Activated CD8-positive, alpha-beta T cell treated with anti-CD3 and anti-CD28 coated beads, Interleukin-2, amount 10 ng/mL, durations not matched to agents 7 days and 5 days (primary cell): ENCODE results near the gene PLD4. TPM values are rescaled to one million over a fixed set of nuclear protein-coding genes. Genes with fewer than 3 reads are reported as not detected.
A peak's percentile ranks its signal among the peaks of the same experiment; 100 is the strongest.

ENCODE experiments used
- ATAC-seq: fragments of 150-1000 bp; cut with Tn5 transposase; one replicate; pipeline ENCODE4 v1.10.0; 2021; ENCODE audit warnings: moderate library complexity
- CTCF ChIA-PET: fragments of 350-600 bp; sonication (Branson Sonifier 250); formaldehyde crosslinking; loops from one replicate; lab custom pipeline; 2021; ENCODE audit warnings: antibody characterized with exemption; lab: Charles Lee
- POLR2A ChIA-PET: fragments of 350-600 bp; sonication (Branson Sonifier 250); formaldehyde crosslinking; loops from one replicate; lab custom pipeline; 2021; ENCODE audit warnings: antibody characterized with exemption; lab: Charles Lee
- DNase-seq: peaks from one replicate; pipeline ENCODE4 v3.0.0-alpha.2; 2020
- H3K27ac Mint-ChIP-seq: one replicate; pipeline ENCODE4 v1.8.0; 2021; ENCODE audit warnings: mild to moderate bottlenecking, mixed read lengths
- H3K27me3 Mint-ChIP-seq: one replicate; pipeline ENCODE4 v1.8.0; 2021; ENCODE audit warnings: low read depth, mixed read lengths
- H3K36me3 Mint-ChIP-seq: one replicate; pipeline ENCODE4 v1.8.0; 2021; ENCODE audit warnings: low read depth, mixed read lengths
- H3K4me1 Mint-ChIP-seq: one replicate; pipeline ENCODE4 v1.8.0; 2021; ENCODE audit warnings: low read depth, mixed read lengths
- H3K4me3 Mint-ChIP-seq: one replicate; pipeline ENCODE4 v1.8.0; 2021; ENCODE audit warnings: mild to moderate bottlenecking, mixed read lengths
- H3K9me3 Mint-ChIP-seq: one replicate; pipeline ENCODE4 v1.8.0; 2022; ENCODE audit warnings: mixed read lengths; ENCODE audit not compliant: insufficient read depth
- total RNA-seq, 2 experiments: library from RNA; stranded (reverse); gene quantifications; one replicate each; pipeline ENCODE4 v1.2.3, GENCODE V29; 2021

Gene PLD4, protein sequence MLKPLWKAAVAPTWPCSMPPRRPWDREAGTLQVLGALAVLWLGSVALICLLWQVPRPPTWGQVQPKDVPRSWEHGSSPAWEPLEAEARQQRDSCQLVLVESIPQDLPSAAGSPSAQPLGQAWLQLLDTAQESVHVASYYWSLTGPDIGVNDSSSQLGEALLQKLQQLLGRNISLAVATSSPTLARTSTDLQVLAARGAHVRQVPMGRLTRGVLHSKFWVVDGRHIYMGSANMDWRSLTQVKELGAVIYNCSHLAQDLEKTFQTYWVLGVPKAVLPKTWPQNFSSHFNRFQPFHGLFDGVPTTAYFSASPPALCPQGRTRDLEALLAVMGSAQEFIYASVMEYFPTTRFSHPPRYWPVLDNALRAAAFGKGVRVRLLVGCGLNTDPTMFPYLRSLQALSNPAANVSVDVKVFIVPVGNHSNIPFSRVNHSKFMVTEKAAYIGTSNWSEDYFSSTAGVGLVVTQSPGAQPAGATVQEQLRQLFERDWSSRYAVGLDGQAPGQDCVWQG
- total RNA-seq, result not detected

DNA sequence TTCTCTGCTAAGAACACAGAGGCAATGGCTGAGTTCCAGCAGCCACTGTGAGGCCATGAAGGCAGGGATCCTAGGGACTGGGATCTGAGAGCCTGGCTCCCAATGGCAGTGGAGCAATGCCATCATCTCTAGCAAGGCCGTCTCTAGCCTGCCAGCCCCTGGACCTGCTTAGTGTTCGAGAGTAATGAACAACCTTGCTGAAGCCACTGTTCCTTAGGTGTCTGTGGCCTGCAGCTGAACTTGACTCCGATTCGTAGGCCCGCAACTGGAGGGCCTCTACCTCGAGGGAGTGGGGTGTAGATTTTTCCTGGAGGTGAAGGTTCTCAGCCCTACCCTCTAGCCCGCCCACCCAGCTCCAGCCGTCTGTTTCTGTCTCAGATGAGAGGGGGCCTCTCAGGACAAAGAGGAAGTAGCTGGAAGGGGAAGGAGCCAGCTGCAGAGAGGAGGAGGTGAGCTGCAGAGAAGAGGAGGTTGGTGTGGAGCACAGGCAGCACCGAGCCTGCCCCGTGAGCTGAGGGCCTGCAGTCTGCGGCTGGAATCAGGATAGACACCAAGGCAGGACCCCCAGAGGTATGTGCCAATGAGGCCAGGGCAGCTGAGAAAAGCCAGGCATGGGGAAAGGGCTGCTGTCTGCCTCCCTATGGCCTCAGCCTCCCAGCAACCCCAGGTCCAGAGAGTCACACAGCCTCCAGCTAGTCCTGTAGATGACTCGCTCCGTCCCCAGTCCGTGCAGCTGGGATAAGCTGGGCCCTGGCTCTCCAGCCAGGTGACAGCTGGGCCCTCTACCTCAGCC lies at the start of gene PLD4:
Gene PLD4 (plus strand): TSS at position 459 of the 793 bp plus-strand sequence. CDS start 2,262 bp downstream, outside the sequence.
- Mint-ChIP-seq H3K27me3 (peaks cover 8% of the 10 kb centered on the region), H3K4me1 (no peaks in the 10 kb centered on the region), H3K36me3 (no peaks in the 10 kb centered on the region), H3K4me3 (no peak within 1 kb of the TSS), H3K9me3 (no peaks in the 10 kb centered on the region), H3K27ac (no peak within 1 kb of the TSS)
- ChIA-PET CTCF (no interaction called here), POLR2A (interaction anchor here (0.5 kb wide), 1 partner anchor 302 kb away, joined by 3 read pairs; no protein-coding TSS in a partner anchor)
- ATAC-seq (no peak), DNase-seq (no peak)

DNA sequence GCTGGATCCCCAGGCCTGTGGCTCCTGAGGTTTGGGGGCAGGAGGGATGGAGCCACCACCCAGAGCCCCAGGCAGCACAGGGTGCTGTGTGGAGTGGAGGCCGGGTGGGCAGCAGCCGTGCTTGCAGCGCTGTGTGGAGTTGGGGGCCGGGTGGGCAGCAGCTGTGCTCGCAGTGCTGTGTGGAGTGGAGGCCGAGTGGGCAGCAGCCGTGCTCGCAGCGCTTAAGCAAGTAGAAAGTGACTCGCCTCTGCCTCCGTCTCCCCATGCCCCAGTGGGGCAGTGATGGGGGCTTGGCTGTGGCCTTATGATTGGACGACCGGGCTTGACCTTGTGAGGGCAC lies 49.3 kb upstream of the PLD4 start:
- Mint-ChIP-seq H3K27ac (no peak overlapping the region), H3K36me3 (no peaks in the 10 kb centered on the region), H3K27me3 (no peaks in the 10 kb centered on the region), H3K9me3 (no peaks in the 10 kb centered on the region), H3K4me1 (peaks cover 6% of the 10 kb centered on the region), H3K4me3 (no peak overlapping the region)
- ChIA-PET POLR2A (no interaction called here), CTCF (no interaction called here)
- DNase-seq (no peak), ATAC-seq (no peak)

- Mint-ChIP-seq H3K9me3 (no peaks in the 10 kb centered on the region), H3K4me3 (no peak overlapping the region), H3K4me1 (peaks cover 6% of the 10 kb centered on the region), H3K27ac (no peak overlapping the region), H3K27me3 (no peaks in the 10 kb centered on the region), H3K36me3 (no peaks in the 10 kb centered on the region)
- DNase-seq (no peak), ATAC-seq (peak; percentile 2)
- CTCF ChIA-PET, result no interaction called here
- POLR2A ChIA-PET, result no interaction called here
Observed at GRCh38 chr14:104875811-104876210, 48.9 kb upstream of the PLD4 start.

DNA sequence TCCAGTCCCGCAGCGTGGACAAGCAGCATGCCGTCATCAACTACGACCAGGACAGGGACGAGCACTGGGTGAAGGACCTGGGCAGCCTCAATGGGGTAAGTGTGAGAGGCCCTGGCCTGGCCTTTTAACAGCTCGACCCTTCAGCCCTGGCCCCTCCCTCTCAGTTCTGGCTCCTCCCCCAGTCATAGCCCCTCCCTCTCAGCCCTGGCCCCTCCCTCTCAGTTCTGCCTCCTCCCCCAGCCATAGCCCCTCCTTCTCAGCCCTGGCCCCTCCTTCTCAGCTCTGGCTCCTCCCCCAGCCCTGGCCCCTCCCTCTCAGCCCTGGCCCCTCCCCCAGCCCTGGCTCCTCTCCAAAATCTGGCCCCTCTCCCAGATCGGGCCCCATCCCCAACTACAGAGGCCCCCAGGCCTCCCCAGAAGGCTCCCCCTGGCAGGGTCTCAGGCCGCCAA lies 48.4 kb upstream of the PLD4 start:
- ChIA-PET POLR2A (no interaction called here), CTCF (no interaction called here)
- H3K9me3 Mint-ChIP-seq, result no peaks in the 10 kb centered on the region
- no peaks in the 10 kb centered on the region for H3K36me3 Mint-ChIP-seq
- H3K27ac Mint-ChIP-seq, result no peak overlapping the region
- no peak overlapping the region for H3K4me3 Mint-ChIP-seq
- DNase-seq (peak; percentile 43), ATAC-seq (peak; percentile 70)
- peaks cover 6% of the 10 kb centered on the region for H3K4me1 Mint-ChIP-seq
- H3K27me3 Mint-ChIP-seq, result no peaks in the 10 kb centered on the region

DNA sequence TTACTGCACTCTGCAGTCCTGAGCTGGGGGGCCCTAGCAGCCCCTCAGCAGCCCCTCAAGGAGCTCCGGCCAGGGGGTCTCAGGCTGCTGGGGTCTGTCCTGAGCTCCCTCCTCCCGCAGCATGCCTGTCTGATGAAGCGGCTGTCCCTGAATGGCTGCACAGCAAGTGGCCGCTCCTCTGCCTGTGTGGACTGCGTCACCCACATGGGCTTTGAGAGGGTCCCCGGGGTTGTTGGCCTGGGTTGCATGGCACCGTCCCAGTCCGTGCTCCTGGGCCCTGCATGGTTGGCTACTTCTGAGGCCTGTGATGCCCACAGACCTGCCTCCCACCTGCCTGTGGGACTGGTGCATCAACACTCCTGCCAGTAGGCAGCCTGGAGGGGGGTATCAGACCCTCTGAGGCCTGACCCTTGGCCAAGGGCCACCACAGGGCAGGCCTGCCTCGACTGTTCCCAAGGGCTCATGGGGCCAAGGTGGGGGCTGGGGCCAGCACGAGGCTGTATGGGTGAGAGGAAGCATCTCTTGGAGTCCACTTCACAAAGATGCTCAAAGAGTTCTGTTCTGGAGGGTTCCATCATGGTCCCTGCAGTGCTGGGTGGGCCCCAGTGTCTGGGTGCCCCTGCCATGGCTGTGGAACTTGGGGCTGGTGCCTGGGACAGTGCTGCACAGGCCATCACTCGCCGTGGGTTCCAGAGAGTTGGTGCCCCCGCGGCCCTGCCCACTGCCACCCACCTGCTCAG lies 47.4 kb upstream of the PLD4 start:
- H3K27me3 Mint-ChIP-seq, result no peaks in the 10 kb centered on the region
- no peaks in the 10 kb centered on the region for H3K9me3 Mint-ChIP-seq
- H3K36me3 Mint-ChIP-seq, result no peaks in the 10 kb centered on the region
- no peak for DNase-seq
- ChIA-PET CTCF (no interaction called here), POLR2A (no interaction called here)
- no peak for ATAC-seq
- no peak overlapping the region for H3K4me3 Mint-ChIP-seq
- H3K27ac Mint-ChIP-seq, result no peak overlapping the region
- H3K4me1 Mint-ChIP-seq, result peaks cover 6% of the 10 kb centered on the region

- H3K36me3 Mint-ChIP-seq, result no peaks in the 10 kb centered on the region
- H3K4me1 Mint-ChIP-seq, result no peaks in the 10 kb centered on the region
- H3K27me3 Mint-ChIP-seq, result no peaks in the 10 kb centered on the region
- no peak for ATAC-seq
- DNase-seq, result no peak
- ChIA-PET POLR2A (no interaction called here), CTCF (no interaction called here)
- no peak overlapping the region for H3K4me3 Mint-ChIP-seq
- H3K9me3 Mint-ChIP-seq, result no peaks in the 10 kb centered on the region
- no peak overlapping the region for H3K27ac Mint-ChIP-seq
Observed at GRCh38 chr14:104877806-104878550, 46.7 kb upstream of the PLD4 start.

GRCh38 chr14:104878582-104878981 lies 46.1 kb upstream of the PLD4 start:
- Mint-ChIP-seq H3K36me3 (no peaks in the 10 kb centered on the region), H3K9me3 (no peaks in the 10 kb centered on the region), H3K4me3 (no peak overlapping the region), H3K27ac (no peak overlapping the region), H3K27me3 (no peaks in the 10 kb centered on the region), H3K4me1 (no peaks in the 10 kb centered on the region)
- ATAC-seq (no peak), DNase-seq (no peak)
- CTCF ChIA-PET, result no interaction called here
- POLR2A ChIA-PET, result interaction anchor here (0.6 kb wide), 1 partner anchor 191 kb away, joined by 3 read pairs; no protein-coding TSS in a partner anchor

DNA sequence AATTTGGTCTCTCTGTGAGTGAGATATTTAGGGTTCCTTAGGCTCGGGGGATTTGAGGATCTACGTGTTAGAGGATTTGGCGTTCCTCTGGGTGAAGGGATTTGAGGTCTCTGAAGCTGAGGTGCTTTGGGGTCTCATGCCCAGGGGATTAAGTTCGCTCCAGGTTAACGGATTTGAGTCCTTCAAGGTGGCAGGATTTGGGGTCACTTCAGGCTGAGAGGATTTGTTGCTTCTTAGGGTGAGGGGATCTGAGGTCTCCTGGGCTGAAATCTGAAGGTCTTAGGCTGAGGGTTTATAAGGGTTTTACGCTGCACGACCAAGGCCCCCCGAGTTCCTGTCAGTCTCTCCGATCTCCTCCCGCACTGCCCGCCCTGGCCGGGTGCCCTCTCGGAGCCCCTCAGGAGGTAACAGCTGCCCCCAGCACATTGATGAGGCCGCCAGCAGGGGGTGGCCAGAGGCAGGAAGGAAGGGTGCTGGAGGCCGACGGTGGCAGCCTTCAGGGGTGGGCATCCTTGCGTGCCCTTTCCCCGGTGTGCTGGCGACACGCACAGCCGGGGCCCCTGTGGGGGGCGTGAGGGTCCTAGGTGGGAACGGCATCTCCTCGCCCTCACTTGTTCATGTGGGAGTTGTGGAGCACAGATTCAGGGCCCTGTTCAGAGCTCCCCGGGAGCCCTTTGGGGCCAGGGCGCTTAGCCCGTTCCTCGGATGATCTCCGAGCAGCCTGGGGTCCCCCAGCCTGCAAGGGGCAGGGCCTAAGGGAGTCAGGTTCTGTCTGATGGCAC lies 45.3 kb upstream of the PLD4 start:
- no peaks in the 10 kb centered on the region for H3K9me3 Mint-ChIP-seq
- H3K36me3 Mint-ChIP-seq, result no peaks in the 10 kb centered on the region
- H3K27ac Mint-ChIP-seq, result no peak overlapping the region
- POLR2A ChIA-PET, result no interaction called here
- CTCF ChIA-PET, result no interaction called here
- H3K27me3 Mint-ChIP-seq, result no peaks in the 10 kb centered on the region
- no peak overlapping the region for H3K4me3 Mint-ChIP-seq
- ATAC-seq, result no peak
- no peaks in the 10 kb centered on the region for H3K4me1 Mint-ChIP-seq
- DNase-seq, result no peak

DNA sequence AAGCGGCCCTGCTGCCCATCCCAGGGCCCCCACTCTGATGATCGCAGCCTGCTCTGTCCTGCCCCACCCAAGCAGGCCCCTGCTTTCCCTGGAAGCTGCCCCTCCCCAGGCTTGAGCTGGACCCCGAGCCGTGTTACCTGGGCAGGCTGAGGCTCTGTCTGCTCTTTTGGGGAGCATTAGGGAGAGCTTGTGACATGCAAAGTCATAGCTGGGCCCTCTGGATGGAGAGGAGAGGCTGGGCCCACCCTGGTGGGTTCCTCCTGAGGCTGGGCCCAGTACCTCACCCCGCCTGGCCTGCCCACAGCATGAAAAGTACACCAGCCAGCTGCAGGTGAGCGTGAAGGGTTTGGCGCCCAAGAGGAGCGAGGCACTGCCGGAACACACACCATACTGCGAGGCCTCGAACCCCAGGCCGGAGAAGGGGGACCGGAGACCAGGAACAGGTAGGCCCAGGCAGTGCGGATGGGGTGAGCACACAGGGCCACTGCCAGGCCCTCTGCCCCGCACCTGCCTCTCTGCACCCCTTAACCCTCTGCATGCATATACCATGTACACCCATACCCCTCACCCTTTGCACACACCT lies 44.6 kb upstream of the PLD4 start:
- no peaks in the 10 kb centered on the region for H3K27me3 Mint-ChIP-seq
- no peak for ATAC-seq
- H3K4me3 Mint-ChIP-seq, result no peak overlapping the region
- CTCF ChIA-PET, result no interaction called here
- H3K4me1 Mint-ChIP-seq, result no peaks in the 10 kb centered on the region
- POLR2A ChIA-PET, result no interaction called here
- no peaks in the 10 kb centered on the region for H3K9me3 Mint-ChIP-seq
- DNase-seq, result no peak
- H3K27ac Mint-ChIP-seq, result no peak overlapping the region
- H3K36me3 Mint-ChIP-seq, result no peaks in the 10 kb centered on the region

DNA sequence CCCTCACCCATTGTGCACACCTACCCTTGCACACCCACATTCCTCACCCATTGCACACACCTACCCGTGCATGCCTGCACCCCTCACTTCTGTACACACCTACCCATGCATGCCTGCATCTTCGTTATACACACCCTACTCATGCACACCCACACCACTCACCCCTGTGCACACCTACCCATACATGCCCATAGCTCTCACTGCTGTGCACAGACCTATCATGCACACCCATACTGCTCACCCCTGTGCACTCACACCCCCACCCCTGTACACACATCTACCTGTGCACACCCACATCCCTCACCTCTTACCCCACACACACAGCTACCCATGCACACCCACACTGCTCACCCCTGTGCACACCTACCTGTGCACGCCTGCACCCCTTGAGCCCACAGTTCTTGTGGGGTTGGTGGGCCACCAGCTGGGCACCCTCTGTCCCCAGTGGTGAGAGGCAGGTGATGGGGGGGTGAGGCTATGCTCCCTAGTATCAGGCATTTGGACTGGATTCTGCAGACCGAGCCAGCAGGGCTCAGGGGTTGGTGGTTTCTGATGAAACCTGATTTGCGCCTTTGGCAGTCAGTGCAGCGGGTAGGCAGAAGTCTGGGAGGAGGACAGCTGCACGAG lies 44.0 kb upstream of the PLD4 start:
- Mint-ChIP-seq H3K36me3 (no peaks in the 10 kb centered on the region), H3K27me3 (no peaks in the 10 kb centered on the region), H3K9me3 (no peaks in the 10 kb centered on the region), H3K4me1 (no peaks in the 10 kb centered on the region), H3K4me3 (no peak overlapping the region), H3K27ac (no peak overlapping the region)
- ChIA-PET POLR2A (no interaction called here), CTCF (no interaction called here)
- ATAC-seq, result no peak
- no peak for DNase-seq
